NT2/D1 (cell line): ENCODE results near the gene RXFP2.

Experiments
- SUZ12 ChIP-seq: IDR thresholded peaks from 2 replicates; pipeline ENCODE4 v1.6.1; 2011; ENCODE audit not compliant: insufficient read length, insufficient read depth; ENCODE audit errors: extremely low read depth
- YY1 ChIP-seq: IDR thresholded peaks from 2 replicates; pipeline ENCODE4 v1.6.1; 2011; ENCODE audit not compliant: insufficient read length, insufficient read depth
- ZNF274 ChIP-seq: IDR thresholded peaks from 2 replicates; pipeline ENCODE4 v1.6.1; 2011; ENCODE audit warnings: mild to moderate bottlenecking, low read depth, low read length

- TF ChIP-seq YY1 (no peak), ZNF274 (no peak), SUZ12 (no peak)
Observed at GRCh38 chr13:31761951-31762350, 22.6 kb downstream of the RXFP2 start.
